ENCODE data around the gene RERGL.
"Not testable (repeated sequence)": the region's sequence is repeated elsewhere in the genome, so short reads cannot be mapped to it uniquely, and the experiment has no call there.

Gene RERGL

DNA sequence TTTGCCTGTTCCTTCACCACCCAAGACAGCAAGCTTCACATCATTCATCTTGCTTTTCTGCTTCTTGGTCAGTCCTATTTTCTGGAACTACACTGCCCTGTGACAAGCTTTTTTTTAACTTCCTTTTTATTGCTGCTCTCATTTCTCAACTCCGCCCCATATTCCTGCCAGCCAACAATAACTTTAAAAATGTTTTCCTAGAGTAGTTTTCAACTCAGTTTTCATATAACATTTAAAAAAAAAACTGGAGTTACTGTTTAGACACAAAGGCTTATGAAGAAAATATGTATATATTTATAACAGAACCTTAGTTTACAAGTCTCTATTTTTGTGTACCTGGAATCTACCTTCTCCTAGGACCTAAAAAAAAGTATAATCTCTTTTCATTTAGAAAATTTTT is at the start of gene RERGL:
TSS of gene RERGL (minus strand) at position 101 of the 400 bp plus-strand sequence. CDS start at position 48, 53 bp downstream.
- no peak for DNase-seq

GRCh38 chr12:18139254-18139653 is 49.3 kb upstream of the RERGL start:
- no peak for DNase-seq

- DNase-seq = peak; percentile 70
Observed at GRCh38 chr12:18135509-18135908, 45.5 kb upstream of the RERGL start.

GRCh38 chr12:18135086-18135485 is 45.1 kb upstream of the RERGL start:
- no peak for DNase-seq

DNA sequence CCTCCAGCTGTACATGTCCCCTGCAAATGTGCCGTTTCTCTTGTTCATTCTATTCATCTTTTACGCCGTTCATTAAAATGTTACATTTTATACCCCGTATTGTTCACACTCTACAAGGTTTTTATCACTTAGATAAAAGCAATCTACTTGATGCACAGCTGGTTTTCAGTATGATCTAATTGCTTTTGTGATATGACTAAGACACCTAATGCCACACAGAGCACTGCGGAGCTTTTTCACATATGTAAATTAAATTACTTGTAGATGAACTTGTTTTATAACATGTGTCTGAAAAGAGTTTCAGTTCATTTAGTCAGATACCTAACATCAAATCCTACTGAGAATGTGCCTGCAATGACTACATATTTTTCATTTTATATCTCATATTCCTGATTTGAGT is 40.9 kb upstream of the RERGL start:
- DNase-seq = no peak

- no peak for DNase-seq
Observed at GRCh38 chr12:18123707-18124106, 33.7 kb upstream of the RERGL start.

DNA sequence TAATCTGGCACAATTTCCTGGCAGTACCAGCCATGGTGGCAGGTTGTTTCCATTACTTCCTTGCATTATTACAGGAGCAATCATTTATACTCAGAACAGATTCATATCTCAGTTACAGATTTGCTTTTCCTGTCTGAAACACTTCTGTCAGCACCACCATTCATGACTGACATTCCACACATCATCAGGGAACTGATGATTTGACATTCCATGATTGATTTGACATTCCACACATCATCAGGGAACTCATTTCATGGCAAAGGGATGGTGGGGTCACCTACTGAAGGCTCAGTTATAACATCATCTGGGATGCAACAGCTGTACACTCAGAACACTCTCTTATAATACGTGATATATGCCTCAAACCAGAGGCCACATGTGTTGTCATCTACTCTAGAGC is 30.9 kb upstream of the RERGL start:
- no peak for DNase-seq

- no peak for DNase-seq
Observed at GRCh38 chr12:18108611-18109010, 18.6 kb upstream of the RERGL start.

DNA sequence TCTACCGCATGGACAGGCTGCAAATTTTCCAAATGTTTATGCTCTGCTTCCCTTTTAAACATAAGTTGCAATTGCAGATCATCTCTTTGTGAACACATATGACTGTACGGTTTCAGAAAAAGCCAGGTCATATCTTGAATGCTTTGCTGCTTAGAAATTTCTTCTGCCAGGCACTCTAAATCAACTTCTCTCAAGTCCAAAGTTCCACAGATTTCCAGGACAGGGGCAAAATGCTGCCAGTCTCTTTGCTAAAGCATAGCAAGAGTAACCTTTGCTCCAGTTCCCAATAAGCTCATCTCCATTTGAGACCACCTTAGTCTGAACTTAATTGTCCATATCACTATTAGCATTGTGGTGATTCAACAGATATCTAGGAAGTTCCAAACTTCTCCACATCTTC is 13.6 kb upstream of the RERGL start:
- no peak for DNase-seq

GRCh38 chr12:18101043-18101442 is 11.1 kb upstream of the RERGL start:
- DNase-seq = no peak

DNA sequence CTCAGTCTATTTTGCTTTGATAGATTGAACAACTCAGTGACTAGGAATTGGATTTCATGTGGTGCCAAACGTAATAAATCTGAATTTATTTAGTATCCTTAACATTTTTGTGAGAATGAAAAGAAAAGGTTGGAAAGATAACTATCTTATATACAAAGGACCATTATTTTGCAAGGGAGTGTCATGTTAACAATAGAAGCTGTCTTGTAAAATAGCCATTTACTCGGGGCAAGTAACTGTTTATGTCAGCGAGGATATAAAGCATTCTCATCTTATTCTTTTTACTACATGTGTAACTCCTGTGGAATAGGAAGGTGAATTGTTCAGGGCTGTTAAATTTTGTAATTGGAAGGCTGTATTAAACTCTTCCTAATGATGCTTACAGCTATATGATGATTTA is 5.9 kb downstream of the RERGL start:
- no peak for DNase-seq

- no peak for DNase-seq
Observed at GRCh38 chr12:18079541-18080246, 10.3 kb downstream of the RERGL start.

GRCh38 chr12:18074001-18074400 is 16.0 kb downstream of the RERGL start:
- no peak for DNase-seq

GRCh38 chr12:18072723-18073122 is 17.3 kb downstream of the RERGL start:
- DNase-seq = no peak

DNA sequence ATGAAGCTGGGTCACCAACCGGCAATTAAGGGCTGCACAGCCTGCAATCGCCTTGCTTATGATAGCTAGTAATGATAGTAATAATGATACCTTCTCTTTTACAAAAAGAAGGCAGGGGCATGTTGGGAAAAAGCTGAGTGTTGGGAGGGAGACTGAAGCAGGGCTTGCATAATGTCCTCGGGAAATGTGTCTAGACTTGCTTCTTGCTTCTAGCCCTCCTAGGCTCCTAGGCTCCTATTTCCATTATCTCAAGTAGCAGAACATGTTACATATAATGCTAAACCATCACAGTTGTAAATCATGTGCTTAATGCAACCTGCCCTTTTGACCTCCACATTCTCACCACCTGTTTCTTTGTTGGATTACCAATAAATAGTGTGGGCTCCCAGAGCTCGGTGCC is 18.7 kb downstream of the RERGL start:
- DNase-seq = no peak

GRCh38 chr12:18068355-18068754 is 21.6 kb downstream of the RERGL start:
- DNase-seq = no peak

GRCh38 chr12:18066666-18067065 is 23.3 kb downstream of the RERGL start:
- no peak for DNase-seq

GRCh38 chr12:18062867-18063266 is 27.1 kb downstream of the RERGL start:
- DNase-seq = not testable (repeated sequence)

GRCh38 chr12:18057051-18057450 is 32.9 kb downstream of the RERGL start:
- no peak for DNase-seq

- DNase-seq = no peak
Observed at GRCh38 chr12:18054925-18055619, 34.9 kb downstream of the RERGL start.

- DNase-seq = no peak
Observed at GRCh38 chr12:18045446-18045992, 44.5 kb downstream of the RERGL start.

GRCh38 chr12:18040060-18040742 is 49.8 kb downstream of the RERGL start:
- not testable (repeated sequence) for DNase-seq
